Transverse colon (tissue), 4 donors: ENCODE results near the gene NMU.

Experiments used
- CTCF ChIP-seq, 5 experiments: fragments of 200-600 bp in 3 of 5; fragments of 450-650 bp in 2 of 5; sonication (generic) in 3 of 5; IDR thresholded peaks; 1 replicate in 2 of 5; 2 replicates in 3 of 5; pipeline ENCODE4 v1.5.1; 2016 to 2017; ENCODE audit warnings: antibody characterized with exemption in 5 of 5, inconsistent platforms in 3 of 5, mild to moderate bottlenecking in 2 of 5, moderate library complexity in 1 of 5
- EP300 ChIP-seq: sonication (generic); formaldehyde crosslinking; IDR thresholded peaks from one replicate; pipeline ENCODE4 v1.6.1; 2017; ENCODE audit warnings: antibody characterized with exemption, low read depth
- POLR2AphosphoS5 ChIP-seq, 3 donors: sonication (generic); formaldehyde crosslinking; IDR thresholded peaks; one replicate each; pipeline ENCODE4 v1.6.1; 2016; ENCODE audit warnings: antibody characterized with exemption in 3 of 3

- TF ChIP-seq CTCF (IDR thresholded peaks at IDR 0.05) = no peak
- TF ChIP-seq POLR2AphosphoS5 (IDR thresholded peaks at IDR 0.05) = no peak
- no peak for TF ChIP-seq EP300
These were observed 530 bp upstream of the NMU start for GRCh38 chr4:55636656-55636999.
